NOMO-1 treated with DMSO at 0.1 percent for 48 hours (cell line): Measurements from ENCODE around the gene KAT5.
"Not testable (repeated sequence)": the region's sequence is repeated elsewhere in the genome, so short reads cannot be mapped to it uniquely, and the experiment has no call there.

ENCODE experiments used
- DNase-seq: peaks from one replicate; lab custom pipeline; 2025; ENCODE audit not compliant: unreplicated experiment; lab: John Stamatoyannopoulos, UW

The KAT5 gene

GRCh38 chr11:65711785-65712632 is at the start of gene KAT5:
Gene KAT5, plus strand, starts transcription at chr11:65712252. Its CDS starts 16 bp downstream, at chr11:65712268.
- peak; percentile 98 for DNase-seq

- peak; percentile 90 for DNase-seq
These were observed 49.0 kb upstream of the KAT5 start, which contains the start of gene RELA for GRCh38 chr11:65662799-65663638. Gene RELA, minus strand, starts transcription at chr11:65662916. Its CDS starts 84 bp downstream, at chr11:65662832.

GRCh38 chr11:65663639-65664200 is 48.3 kb upstream of the KAT5 start:
- peak; percentile 18 for DNase-seq

GRCh38 chr11:65672180-65672860 is 39.7 kb upstream of the KAT5 start:
- DNase-seq, result no peak

GRCh38 chr11:65672982-65673381 is 39.1 kb upstream of the KAT5 start:
- DNase-seq, result no peak

- DNase-seq, result no peak
These were observed 31.8 kb upstream of the KAT5 start for GRCh38 chr11:65680192-65680743.

GRCh38 chr11:65683480-65683879 is 28.6 kb upstream of the KAT5 start:
- DNase-seq, result not testable (repeated sequence)

GRCh38 chr11:65685981-65686380 is 26.1 kb upstream of the KAT5 start:
- no peak for DNase-seq

- not testable (repeated sequence) for DNase-seq
These were observed 20.2 kb upstream of the KAT5 start for GRCh38 chr11:65691847-65692246.

GRCh38 chr11:65692367-65692766 is 19.7 kb upstream of the KAT5 start:
- DNase-seq, result no peak

- DNase-seq, result no peak
These were observed 16.4 kb upstream of the KAT5 start for GRCh38 chr11:65695459-65696241.

GRCh38 chr11:65696802-65697552 is 15.1 kb upstream of the KAT5 start:
- DNase-seq, result no peak

- DNase-seq, result no peak
These were observed 13.8 kb upstream of the KAT5 start for GRCh38 chr11:65698205-65698604.

- DNase-seq, result no peak
These were observed 12.7 kb upstream of the KAT5 start for GRCh38 chr11:65699306-65699705.

GRCh38 chr11:65700399-65700798 is 11.7 kb upstream of the KAT5 start:
- peak; percentile 58 for DNase-seq

GRCh38 chr11:65701686-65702085 is 10.4 kb upstream of the KAT5 start:
- no peak for DNase-seq

GRCh38 chr11:65703846-65704245 is 8.2 kb upstream of the KAT5 start:
- no peak for DNase-seq

- peak; percentile 43 for DNase-seq
These were observed 5.7 kb upstream of the KAT5 start for GRCh38 chr11:65706303-65706763.

GRCh38 chr11:65707002-65707401 is 5.0 kb upstream of the KAT5 start:
- not testable (repeated sequence) for DNase-seq
